VCaP (cell line): ENCODE measurements around the gene TMPRSS11B.

Source experiments
- H3K27ac ChIP-seq: fragments of 450-650 bp; 2 replicates; pipeline ENCODE4 v1.5.1; 2017
- TF ChIP-seq, protein P1 (sequence below): fragments of 450-650 bp; conservative IDR thresholded peaks from 2 replicates; pipeline ENCODE4 v1.5.1; 2017; ENCODE audit warnings: mild to moderate bottlenecking, moderate library complexity

TMPRSS11B gene

DNA sequence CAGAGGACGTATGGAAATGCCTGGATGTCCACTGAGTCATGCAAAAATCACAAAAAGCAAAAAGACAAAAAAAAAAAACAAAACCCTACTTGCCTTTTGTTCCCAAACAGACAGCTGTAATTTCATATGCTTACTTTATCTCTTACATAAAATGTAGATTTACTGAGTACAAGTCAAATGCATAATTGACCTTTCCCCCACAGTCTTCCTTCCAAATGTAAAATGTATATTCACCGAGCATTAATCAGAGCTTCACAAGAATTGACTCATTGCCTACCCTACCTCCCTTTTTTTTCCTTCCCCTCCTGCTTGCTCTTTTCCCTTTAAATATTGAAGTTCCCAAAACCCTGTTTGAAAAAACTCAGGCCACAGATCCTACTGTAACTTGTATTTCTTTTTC is 32.5 kb upstream of the TMPRSS11B start:
- no peak overlapping the region for H3K27ac ChIP-seq
- TF ChIP-seq, protein P1, sequence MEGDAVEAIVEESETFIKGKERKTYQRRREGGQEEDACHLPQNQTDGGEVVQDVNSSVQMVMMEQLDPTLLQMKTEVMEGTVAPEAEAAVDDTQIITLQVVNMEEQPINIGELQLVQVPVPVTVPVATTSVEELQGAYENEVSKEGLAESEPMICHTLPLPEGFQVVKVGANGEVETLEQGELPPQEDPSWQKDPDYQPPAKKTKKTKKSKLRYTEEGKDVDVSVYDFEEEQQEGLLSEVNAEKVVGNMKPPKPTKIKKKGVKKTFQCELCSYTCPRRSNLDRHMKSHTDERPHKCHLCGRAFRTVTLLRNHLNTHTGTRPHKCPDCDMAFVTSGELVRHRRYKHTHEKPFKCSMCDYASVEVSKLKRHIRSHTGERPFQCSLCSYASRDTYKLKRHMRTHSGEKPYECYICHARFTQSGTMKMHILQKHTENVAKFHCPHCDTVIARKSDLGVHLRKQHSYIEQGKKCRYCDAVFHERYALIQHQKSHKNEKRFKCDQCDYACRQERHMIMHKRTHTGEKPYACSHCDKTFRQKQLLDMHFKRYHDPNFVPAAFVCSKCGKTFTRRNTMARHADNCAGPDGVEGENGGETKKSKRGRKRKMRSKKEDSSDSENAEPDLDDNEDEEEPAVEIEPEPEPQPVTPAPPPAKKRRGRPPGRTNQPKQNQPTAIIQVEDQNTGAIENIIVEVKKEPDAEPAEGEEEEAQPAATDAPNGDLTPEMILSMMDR, result no peak

DNA sequence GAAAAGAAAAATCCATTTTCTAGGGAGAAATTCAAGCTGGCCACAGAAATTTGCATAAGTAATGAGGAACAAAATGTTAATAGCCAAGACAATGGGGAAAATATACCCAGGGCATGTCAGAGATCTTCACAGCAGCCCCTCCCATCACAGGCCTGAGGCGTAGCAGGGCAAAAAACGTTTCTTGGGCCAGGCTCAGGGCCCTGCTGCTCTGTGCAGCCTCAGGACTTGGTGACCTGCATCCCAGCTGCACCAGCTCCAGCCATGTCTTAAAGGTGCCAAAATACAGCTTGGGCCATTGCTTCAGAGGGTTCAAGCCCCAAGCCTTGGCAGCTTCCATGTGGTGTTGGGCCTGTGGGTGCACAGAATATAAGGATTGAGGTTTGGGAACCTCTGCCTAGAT is 32.1 kb upstream of the TMPRSS11B start:
- TF ChIP-seq, protein P1, result no peak
- H3K27ac ChIP-seq, result no peak overlapping the region

DNA sequence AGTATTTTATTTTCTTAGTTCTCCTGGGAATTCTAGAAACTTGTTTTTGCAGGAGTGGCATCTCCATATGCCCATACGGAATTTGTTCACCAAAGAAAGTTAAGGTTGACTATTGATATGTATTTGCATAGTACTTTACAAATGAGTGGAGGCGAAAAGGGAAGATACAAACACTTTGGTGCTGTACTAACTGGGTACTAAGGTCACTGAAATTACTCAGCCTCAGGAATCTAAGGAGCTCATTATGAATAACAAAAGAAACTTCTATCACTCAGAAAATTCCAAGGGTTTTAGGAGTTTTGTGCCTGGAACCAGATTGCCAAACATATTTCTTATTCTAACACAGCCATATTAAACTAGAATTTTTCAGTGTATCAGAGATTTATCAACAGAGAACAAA is 27.4 kb upstream of the TMPRSS11B start:
- H3K27ac ChIP-seq, result no peak overlapping the region
- TF ChIP-seq, protein P1, result no peak

DNA sequence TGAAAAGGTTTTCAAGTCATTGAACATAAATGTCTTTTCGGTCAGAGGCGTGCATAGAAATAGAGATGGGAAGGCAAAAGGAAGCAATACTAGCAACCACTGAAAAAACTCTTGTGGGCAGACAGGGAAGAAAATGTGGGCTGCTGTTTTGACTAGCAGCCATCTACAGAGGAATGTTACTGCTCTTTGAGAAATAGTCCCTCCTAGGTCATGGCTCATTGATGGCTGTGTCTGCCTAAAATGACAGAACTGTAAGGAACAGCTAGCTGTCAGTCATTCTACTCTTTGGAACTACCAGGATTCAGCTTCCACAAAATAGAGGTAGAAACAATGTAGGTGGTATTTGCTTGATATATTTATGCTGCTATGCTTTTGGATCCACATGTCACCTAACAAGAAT is 26.9 kb upstream of the TMPRSS11B start:
- TF ChIP-seq, protein P1, result no peak
- no peak overlapping the region for H3K27ac ChIP-seq

- no peak overlapping the region for H3K27ac ChIP-seq
- TF ChIP-seq, protein P1, result peak; percentile 94
These were observed 26.4 kb upstream of the TMPRSS11B start for GRCh38 chr4:68271851-68272357.

- no peak overlapping the region for H3K27ac ChIP-seq
- TF ChIP-seq, protein P1, result no peak
These were observed 22.0 kb upstream of the TMPRSS11B start for GRCh38 chr4:68267433-68267944.

DNA sequence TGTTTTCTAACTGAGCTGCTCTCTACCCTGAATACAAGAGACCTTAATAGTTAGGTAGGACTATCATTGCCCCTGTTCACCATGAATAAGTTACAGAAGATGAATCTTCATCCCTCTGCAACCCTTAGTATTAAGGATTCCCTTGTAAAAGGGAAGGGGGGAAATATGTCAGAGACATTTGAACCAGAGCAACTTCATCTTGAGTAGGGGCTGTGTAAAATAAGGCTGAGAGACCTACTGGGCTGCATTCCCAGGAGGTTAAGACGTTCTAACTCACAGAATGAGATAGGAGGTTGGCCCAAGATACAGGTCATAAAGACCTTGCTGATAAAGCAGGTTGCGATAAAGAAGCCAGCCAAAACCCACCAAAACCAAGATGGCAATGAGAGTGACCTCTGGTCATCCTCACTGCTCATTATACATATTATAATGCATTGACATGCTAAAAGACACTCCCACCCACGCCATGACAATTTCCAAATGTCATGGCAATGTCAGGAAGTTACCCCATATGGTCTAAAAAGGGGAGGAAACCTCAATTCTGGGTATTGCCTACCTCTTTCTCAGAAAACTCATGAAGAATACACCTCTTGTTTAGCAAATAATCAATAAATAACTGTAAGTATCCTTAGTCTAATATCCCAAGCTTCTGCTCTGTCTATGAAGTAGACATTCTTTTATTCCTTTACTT is 19.5 kb upstream of the TMPRSS11B start:
- TF ChIP-seq, protein P1, result no peak
- H3K27ac ChIP-seq, result no peak overlapping the region
